HepG2 (cell line): Measurements from ENCODE around the gene EED. TPM values are rescaled to one million over a fixed set of nuclear protein-coding genes. Genes with fewer than 3 reads are reported as not detected.
A peak's percentile ranks its signal among the peaks of the same experiment; 100 is the strongest.

Experiments
- ATAC-seq: fragments of 200-7000 bp; cut with Tn5 transposase; 3 replicates; pipeline ENCODE4 v1.9.1; 2020; ENCODE audit warnings: mild to moderate bottlenecking, moderate library complexity
- BruUV-seq: library from RNA; stranded (reverse); fragments of 400-500 nt; replicated peaks from 2 replicates; lab custom pipeline; 2021; lab: Mats Ljungman, UMichigan
- CTCF ChIA-PET: fragments of 300-600 bp; formaldehyde crosslinking; extraction: SDS; loops from one replicate; lab custom pipeline; 2021; ENCODE audit warnings: low total read pairs, inconsistent platforms, low intra/inter-chr PET ratio; lab: Yijun Ruan, JAX
- POLR2A ChIA-PET: fragments of 350-600 bp; sonication (Branson Sonifier 250); formaldehyde crosslinking; loops from one replicate; lab custom pipeline; 2020; ENCODE audit warnings: antibody characterized with exemption, inconsistent platforms; lab: Yijun Ruan, JAX
- DNase-seq: peaks from one replicate; pipeline ENCODE4 v3.0.0-alpha.2; 2015; ENCODE audit warnings: low spot score
- FAIRE-seq: peaks from 3 replicates; lab custom pipeline; 2011; peaks lifted over from hg19 to GRCh38; lab: Jason Lieb, UNC
- H2AFZ ChIP-seq: one replicate; pipeline ENCODE4 v1.6.1; 2011; ENCODE audit warnings: low read length, inconsistent platforms
- H3K27ac ChIP-seq: fragments of 300-600 bp; 3 replicates; pipeline ENCODE4 v1.8.0; 2011; ENCODE audit warnings: mixed run types, mild to moderate bottlenecking, mixed read lengths, low read length, inconsistent platforms; ENCODE audit not compliant: insufficient read depth; ENCODE audit errors: extremely low read length
- H3K27me3 ChIP-seq, 2 experiments: fragments of 200-600 bp in 1 of 2; 2 replicates in 1 of 2; 3 replicates in 1 of 2; pipeline versions ENCODE4 v1.6.0 to v1.8.0; 2011; ENCODE audit warnings: low read length in 2 of 2, mild to moderate bottlenecking in 2 of 2, moderate library complexity in 2 of 2, inconsistent platforms in 1 of 2; ENCODE audit not compliant: insufficient read depth in 2 of 2, control insufficient read depth in 1 of 2
- H3K36me3 ChIP-seq, 2 experiments: fragments of 200-600 bp in 1 of 2; replicated peaks in 1 of 2; 2 replicates in 1 of 2; 3 replicates in 1 of 2; pipeline versions ENCODE4 v1.5.1 to v1.8.0; 2011; ENCODE audit warnings: low read length in 2 of 2, inconsistent platforms in 1 of 2; ENCODE audit not compliant: insufficient read depth in 2 of 2, control insufficient read depth in 1 of 2
- H3K4me1 ChIP-seq: 2 replicates; pipeline ENCODE4 v1.5.1; 2012; ENCODE audit warnings: low read length, inconsistent platforms; ENCODE audit not compliant: insufficient read depth
- H3K4me2 ChIP-seq: 2 replicates; pipeline ENCODE4 v1.6.0; 2011; ENCODE audit warnings: low read depth, low read length, inconsistent platforms
- H3K4me3 ChIP-seq, 3 experiments: fragments of 200-600 bp in 1 of 3; sonication (generic), shearing (Covaris generic) in 1 of 3; replicated peaks in 1 of 3; 2 replicates each; pipeline ENCODE4 v1.5.1; 2011 to 2016; ENCODE audit warnings: low read length in 3 of 3, inconsistent platforms in 2 of 3, low read depth in 2 of 3, mild to moderate bottlenecking in 2 of 3, control low read depth in 1 of 3, mixed read lengths in 1 of 3; ENCODE audit not compliant: insufficient read depth in 1 of 3
- H3K79me2 ChIP-seq: one replicate; pipeline ENCODE4 v1.6.1; 2011; ENCODE audit warnings: low read length, inconsistent platforms; ENCODE audit not compliant: insufficient read depth
- H3K9ac ChIP-seq: 2 replicates; pipeline ENCODE4 v1.6.0; 2011; ENCODE audit warnings: mild to moderate bottlenecking, low read depth, low read length, inconsistent platforms; ENCODE audit not compliant: insufficient read depth
- H3K9me3 ChIP-seq: 2 replicates; pipeline ENCODE4 v1.5.1; 2012; ENCODE audit warnings: mild to moderate bottlenecking, low read length
- H4K20me1 ChIP-seq: 2 replicates; pipeline ENCODE4 v1.6.0; 2011; ENCODE audit warnings: inconsistent platforms, mild to moderate bottlenecking, low read length, moderate library complexity; ENCODE audit not compliant: insufficient read depth
- AGO2 ChIP-seq: fragments of 200-400 bp; formaldehyde crosslinking; optimal IDR thresholded peaks from 2 replicates; pipeline ENCODE3; 2017; ENCODE audit warnings: mild to moderate bottlenecking, low read depth, low read length, moderate library complexity
- ATF7 ChIP-seq, 2 experiments: fragments of 450-650 bp in 1 of 2; sonication (generic) in 1 of 2; formaldehyde crosslinking in 1 of 2; IDR thresholded peaks; 2 replicates each; pipeline versions ENCODE4 v1.4.0 to v1.6.1; 2016 to 2020; ENCODE audit warnings: antibody characterized with exemption in 1 of 2, mild to moderate bottlenecking in 1 of 2, missing genetic modification reagents in 1 of 2
- BHLHE40 ChIP-seq: IDR thresholded peaks from 2 replicates; pipeline ENCODE4 v1.6.1; 2011; ENCODE audit warnings: low read length, improper control_type of control experiment
- CENPX ChIP-seq: sonication (generic); formaldehyde crosslinking; IDR thresholded peaks from 2 replicates; pipeline ENCODE4 v1.9.0; 2021; ENCODE audit warnings: mild to moderate bottlenecking, missing genetic modification reagents, moderate library complexity
- SATB2 ChIP-seq: sonication (generic); formaldehyde crosslinking; IDR thresholded peaks from 2 replicates; pipeline ENCODE4 v1.5.0; 2020; ENCODE audit warnings: missing genetic modification reagents
- SRY ChIP-seq: sonication (generic); formaldehyde crosslinking; IDR thresholded peaks from 2 replicates; pipeline ENCODE4 v1.8.0; 2022; ENCODE audit warnings: mild to moderate bottlenecking, missing genetic modification reagents
- ZNF589 ChIP-seq: sonication (generic); formaldehyde crosslinking; conservative IDR thresholded peaks from 2 replicates; pipeline ENCODE4 v1.8.0; 2022; ENCODE audit warnings: mild to moderate bottlenecking, moderate library complexity, missing genetic modification reagents
- WGBS: methylation state at CpG from one replicate; pipeline ENCODE4 v1.1.6; 2017; ENCODE audit warnings: low lambda C conversion rate; 5-methylcytosine and 5-hydroxymethylcytosine counted together
- in situ Hi-C: cut with HindIII; loops from 2 replicates; pipeline ENCODE4 v1.10.0; 2017; ENCODE audit warnings: low pct_unique_long_range_greater_than_20kb; ENCODE audit not compliant: extremely low pct_ligation_motif_present
- intact Hi-C: fragments of 100-400 bp; cut with micrococcal nuclease; formaldehyde crosslinking; loops from one replicate; pipeline ENCODE4 v1.10.0; 2022; ENCODE audit not compliant: unreplicated experiment
- polyA plus RNA-seq, 8 experiments: library from polyadenylated mRNA; depleted of rRNA in 3 of 8; stranded (reverse) in 7 of 8; unstranded in 1 of 8; fragments of >200 nt; fragmentation: Illumina TruSeq in 4 of 8; extraction: Trizol in 4 of 8; gene quantifications; 2 replicates each; pipeline versions ENCODE4 v1.2.1 to v1.2.3, GENCODE V29; 2011 to 2016; ENCODE audit warnings: low read depth in 4 of 8, missing spikeins in 1 of 8, mixed read lengths in 1 of 8; ENCODE audit not compliant: insufficient read depth in 1 of 8
- total RNA-seq, 5 experiments: library from RNA; depleted of rRNA; stranded (reverse); fragments of >200 nt; fragmentation: Illumina TruSeq; extraction: Trizol; gene quantifications; 2 replicates each; pipeline ENCODE4 v1.2.3, GENCODE V29; 2016; ENCODE audit warnings: low read depth in 1 of 5
- TF ChIP-seq, protein P1 (sequence below), 2 experiments: IDR thresholded peaks; 2 replicates each; pipeline ENCODE4 v1.6.1; 2011 to 2012; ENCODE audit warnings: low read length in 2 of 2, borderline replicate concordance in 1 of 2, low read depth in 1 of 2, mild to moderate bottlenecking in 1 of 2, moderate library complexity in 1 of 2
- TF ChIP-seq, protein P2 (sequence below): sonication (generic); formaldehyde crosslinking; IDR thresholded peaks from 2 replicates; pipeline ENCODE4 v1.4.0; 2020; ENCODE audit warnings: mild to moderate bottlenecking, missing genetic modification reagents, borderline replicate concordance

EED gene
- total and polyA plus RNA-seq, 2 of the 13 experiments (the other 11 are each of a cell fraction or from before 2014, with no cell fraction given): 11.0 to 28.4 TPM

DNA sequence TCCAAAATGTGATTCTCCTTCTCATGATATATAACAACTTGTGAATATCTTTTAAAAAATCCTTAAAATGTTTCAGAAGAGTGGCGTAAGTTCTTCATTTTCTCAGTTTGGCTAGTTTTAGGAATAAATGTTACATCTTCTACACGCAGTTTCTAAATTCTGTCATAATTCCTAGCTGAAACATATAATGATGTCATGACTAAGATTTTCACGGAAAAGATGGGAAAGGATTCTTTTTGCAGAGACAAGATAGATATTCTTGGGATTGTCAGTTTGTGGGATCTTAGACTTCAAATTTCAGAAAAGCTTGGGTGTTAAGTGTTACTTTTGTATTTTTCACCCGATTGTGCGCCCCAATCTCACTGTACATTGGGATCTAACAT is 1.7 kb downstream of the EED start:
- no peaks in the 10 kb centered on the region; a peak in 2 of 5 replicates for H3K27me3 ChIP-seq
- WGBS: 33% methylated on average over 5 of the region's 5 CpGs
- peaks cover 60% of the 10 kb centered on the region for H3K79me2 ChIP-seq
- H3K9me3 ChIP-seq: no peaks in the 10 kb centered on the region
- ChIA-PET CTCF (no interaction called here), POLR2A (no interaction called here)
- intact Hi-C loops: no loop called here
- no peak overlapping the region for H2AFZ ChIP-seq
- 0 out of 2 replicates have a peak, but pooled peaks cover 5% of the 10 kb centered on the region for H4K20me1 ChIP-seq
- no peak overlapping the region for H3K27ac ChIP-seq
- ATAC-seq: no peak
- in situ Hi-C loops: no loop called here
- BruUV-seq: no TSS peak
- no peak for FAIRE-seq
- peaks cover 45% of the 10 kb centered on the region for H3K4me1 ChIP-seq
- peak overlapping the region; percentile 96 for H3K9ac ChIP-seq
- peak overlapping the region; percentile 77 for H3K4me2 ChIP-seq
- peak; percentile 85 for TF ChIP-seq ATF7 (IDR thresholded peaks at IDR 0.05)
- TF ChIP-seq ATF7 (CRISPR knock-in tag; IDR thresholded peaks at IDR 0.05): no peak
- TF ChIP-seq, protein P1, sequence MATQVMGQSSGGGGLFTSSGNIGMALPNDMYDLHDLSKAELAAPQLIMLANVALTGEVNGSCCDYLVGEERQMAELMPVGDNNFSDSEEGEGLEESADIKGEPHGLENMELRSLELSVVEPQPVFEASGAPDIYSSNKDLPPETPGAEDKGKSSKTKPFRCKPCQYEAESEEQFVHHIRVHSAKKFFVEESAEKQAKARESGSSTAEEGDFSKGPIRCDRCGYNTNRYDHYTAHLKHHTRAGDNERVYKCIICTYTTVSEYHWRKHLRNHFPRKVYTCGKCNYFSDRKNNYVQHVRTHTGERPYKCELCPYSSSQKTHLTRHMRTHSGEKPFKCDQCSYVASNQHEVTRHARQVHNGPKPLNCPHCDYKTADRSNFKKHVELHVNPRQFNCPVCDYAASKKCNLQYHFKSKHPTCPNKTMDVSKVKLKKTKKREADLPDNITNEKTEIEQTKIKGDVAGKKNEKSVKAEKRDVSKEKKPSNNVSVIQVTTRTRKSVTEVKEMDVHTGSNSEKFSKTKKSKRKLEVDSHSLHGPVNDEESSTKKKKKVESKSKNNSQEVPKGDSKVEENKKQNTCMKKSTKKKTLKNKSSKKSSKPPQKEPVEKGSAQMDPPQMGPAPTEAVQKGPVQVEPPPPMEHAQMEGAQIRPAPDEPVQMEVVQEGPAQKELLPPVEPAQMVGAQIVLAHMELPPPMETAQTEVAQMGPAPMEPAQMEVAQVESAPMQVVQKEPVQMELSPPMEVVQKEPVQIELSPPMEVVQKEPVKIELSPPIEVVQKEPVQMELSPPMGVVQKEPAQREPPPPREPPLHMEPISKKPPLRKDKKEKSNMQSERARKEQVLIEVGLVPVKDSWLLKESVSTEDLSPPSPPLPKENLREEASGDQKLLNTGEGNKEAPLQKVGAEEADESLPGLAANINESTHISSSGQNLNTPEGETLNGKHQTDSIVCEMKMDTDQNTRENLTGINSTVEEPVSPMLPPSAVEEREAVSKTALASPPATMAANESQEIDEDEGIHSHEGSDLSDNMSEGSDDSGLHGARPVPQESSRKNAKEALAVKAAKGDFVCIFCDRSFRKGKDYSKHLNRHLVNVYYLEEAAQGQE (IDR thresholded peaks at IDR 0.05; ENCODE audit: borderline replicate concordance in 1 of 2, low read depth in 1 of 2, low read length in 2 of 2): no peak
- H3K36me3 ChIP-seq: peaks cover 0 to 4% of the 10 kb centered on the region in 2 experiments; a peak in 1 of 5 replicates
- peak overlapping the region; percentile 72 to 96 (median 95); a peak in 5 of 6 replicates for H3K4me3 ChIP-seq
- DNase-seq: no peak

DNA sequence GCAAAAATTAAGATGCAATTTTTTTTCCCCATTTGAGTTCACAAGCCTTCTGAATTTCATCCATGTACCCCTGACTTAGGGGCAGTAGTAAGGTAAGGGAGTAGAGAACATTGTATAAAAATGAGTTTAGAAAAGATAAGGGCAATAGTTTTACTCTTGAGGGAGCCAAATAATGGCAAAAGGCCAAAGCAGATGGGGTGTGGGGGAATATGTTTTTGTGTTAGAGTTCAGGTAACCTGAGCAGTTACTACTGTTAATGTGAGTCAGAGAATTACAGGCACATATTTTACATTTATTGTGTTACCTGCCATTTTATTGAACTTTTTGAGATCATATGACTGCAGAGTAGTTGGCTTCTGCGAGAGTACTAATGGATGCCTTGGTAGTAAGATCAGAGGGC is 3.1 kb downstream of the EED start:
- no peaks in the 10 kb centered on the region; a peak in 2 of 5 replicates for H3K27me3 ChIP-seq
- in situ Hi-C loops: no loop called here
- FAIRE-seq: no peak
- intact Hi-C loops: no loop called here
- H3K36me3 ChIP-seq: peaks cover 0 to 6% of the 10 kb centered on the region in 2 experiments; a peak in 2 of 5 replicates
- H3K27ac ChIP-seq: no peak overlapping the region
- no peak for ATAC-seq
- 89% methylated on average over 1 of the region's 1 CpG for WGBS
- no peak for DNase-seq
- BruUV-seq: no TSS peak
- no peaks in the 10 kb centered on the region for H3K9me3 ChIP-seq
- CTCF ChIA-PET: no interaction called here
- H2AFZ ChIP-seq: no peak overlapping the region
- H3K79me2 ChIP-seq: peaks cover 73% of the 10 kb centered on the region
- 0 out of 2 replicates have a peak, but pooled peaks cover 5% of the 10 kb centered on the region for H4K20me1 ChIP-seq
- H3K4me2 ChIP-seq: peak overlapping the region; percentile 77
- POLR2A ChIA-PET: no interaction called here
- H3K4me1 ChIP-seq: peaks cover 48% of the 10 kb centered on the region
- 0 out of 2 replicates have a peak overlapping the region, but pooled peaks have one; percentile 6 for H3K9ac ChIP-seq
- H3K4me3 ChIP-seq: peak overlapping the region in 2 of 3 experiments; percentile 35 to 96; a peak in 2 of 6 replicates
- TF ChIP-seq SATB2 (no peak), CENPX (CRISPR knock-in tag) (no peak), SRY (CRISPR knock-in tag) (no peak), AGO2 (no peak), ZNF589 (CRISPR knock-in tag) (no peak), BHLHE40 (no peak)
- TF ChIP-seq, protein P2, sequence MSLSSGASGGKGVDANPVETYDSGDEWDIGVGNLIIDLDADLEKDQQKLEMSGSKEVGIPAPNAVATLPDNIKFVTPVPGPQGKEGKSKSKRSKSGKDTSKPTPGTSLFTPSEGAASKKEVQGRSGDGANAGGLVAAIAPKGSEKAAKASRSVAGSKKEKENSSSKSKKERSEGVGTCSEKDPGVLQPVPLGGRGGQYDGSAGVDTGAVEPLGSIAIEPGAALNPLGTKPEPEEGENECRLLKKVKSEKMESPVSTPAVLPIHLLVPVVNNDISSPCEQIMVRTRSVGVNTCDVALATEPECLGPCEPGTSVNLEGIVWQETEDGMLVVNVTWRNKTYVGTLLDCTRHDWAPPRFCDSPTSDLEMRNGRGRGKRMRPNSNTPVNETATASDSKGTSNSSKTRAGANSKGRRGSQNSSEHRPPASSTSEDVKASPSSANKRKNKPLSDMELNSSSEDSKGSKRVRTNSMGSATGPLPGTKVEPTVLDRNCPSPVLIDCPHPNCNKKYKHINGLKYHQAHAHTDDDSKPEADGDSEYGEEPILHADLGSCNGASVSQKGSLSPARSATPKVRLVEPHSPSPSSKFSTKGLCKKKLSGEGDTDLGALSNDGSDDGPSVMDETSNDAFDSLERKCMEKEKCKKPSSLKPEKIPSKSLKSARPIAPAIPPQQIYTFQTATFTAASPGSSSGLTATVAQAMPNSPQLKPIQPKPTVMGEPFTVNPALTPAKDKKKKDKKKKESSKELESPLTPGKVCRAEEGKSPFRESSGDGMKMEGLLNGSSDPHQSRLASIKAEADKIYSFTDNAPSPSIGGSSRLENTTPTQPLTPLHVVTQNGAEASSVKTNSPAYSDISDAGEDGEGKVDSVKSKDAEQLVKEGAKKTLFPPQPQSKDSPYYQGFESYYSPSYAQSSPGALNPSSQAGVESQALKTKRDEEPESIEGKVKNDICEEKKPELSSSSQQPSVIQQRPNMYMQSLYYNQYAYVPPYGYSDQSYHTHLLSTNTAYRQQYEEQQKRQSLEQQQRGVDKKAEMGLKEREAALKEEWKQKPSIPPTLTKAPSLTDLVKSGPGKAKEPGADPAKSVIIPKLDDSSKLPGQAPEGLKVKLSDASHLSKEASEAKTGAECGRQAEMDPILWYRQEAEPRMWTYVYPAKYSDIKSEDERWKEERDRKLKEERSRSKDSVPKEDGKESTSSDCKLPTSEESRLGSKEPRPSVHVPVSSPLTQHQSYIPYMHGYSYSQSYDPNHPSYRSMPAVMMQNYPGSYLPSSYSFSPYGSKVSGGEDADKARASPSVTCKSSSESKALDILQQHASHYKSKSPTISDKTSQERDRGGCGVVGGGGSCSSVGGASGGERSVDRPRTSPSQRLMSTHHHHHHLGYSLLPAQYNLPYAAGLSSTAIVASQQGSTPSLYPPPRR (CRISPR knock-in tag): no peak
